SU-DHL-6 (cell line): Measurements from ENCODE around the gene GALNT6.

Source experiments
- H2AFZ ChIP-seq: fragments of 200-600 bp; sonication (generic); 2 replicates; pipeline ENCODE4 v1.6.1; 2014; ENCODE audit warnings: low read depth, mild to moderate bottlenecking, moderate library complexity, mixed read lengths, antibody characterized with exemption, low read length; ENCODE audit not compliant: severe bottlenecking
- H3F3A ChIP-seq: fragments of 200-600 bp; shearing (Covaris generic); 2 replicates; pipeline ENCODE4 v1.6.0; 2016; ENCODE audit warnings: antibody characterized with exemption, mild to moderate bottlenecking; ENCODE audit not compliant: insufficient read depth
- H3K27ac ChIP-seq: fragments of 200-600 bp; sonication (generic); 2 replicates; pipeline ENCODE4 v1.5.1; 2016; ENCODE audit warnings: low read depth, mild to moderate bottlenecking, low read length, moderate library complexity, mixed read lengths
- H3K27me3 ChIP-seq: fragments of 200-600 bp; sonication (generic), shearing (Covaris generic); 2 replicates; pipeline ENCODE4 v1.6.0; 2014; ENCODE audit warnings: mild to moderate bottlenecking, low read length
- H3K36me3 ChIP-seq: fragments of 200-600 bp; sonication (generic); 2 replicates; pipeline ENCODE4 v1.6.1; 2014; ENCODE audit warnings: mild to moderate bottlenecking, low read length, mixed read lengths
- H3K4me2 ChIP-seq: fragments of 300-600, 200-600 bp; shearing (Covaris generic), sonication (generic); 2 replicates; pipeline ENCODE4 v1.6.0; 2014; ENCODE audit warnings: low read length, low read depth, mild to moderate bottlenecking; ENCODE audit not compliant: poor library complexity, severe bottlenecking
- H3K4me3 ChIP-seq: fragments of 200-600 bp; sonication (generic); 2 replicates; pipeline ENCODE4 v1.5.1; 2014; ENCODE audit warnings: antibody characterized with exemption, low read length, mild to moderate bottlenecking, mixed read lengths; ENCODE audit not compliant: insufficient read depth, poor library complexity, severe bottlenecking
- H3K79me2 ChIP-seq: fragments of 200-600 bp; sonication (generic); 2 replicates; pipeline ENCODE4 v1.6.1; 2014; ENCODE audit warnings: mild to moderate bottlenecking, low read length, moderate library complexity; ENCODE audit not compliant: insufficient read depth
- H3K9ac ChIP-seq: fragments of 200-600 bp; sonication (generic); 2 replicates; pipeline ENCODE4 v1.7.0; 2014; ENCODE audit warnings: mild to moderate bottlenecking, low read length
- H3K9me2 ChIP-seq: fragments of 200-600 bp; sonication (generic); replicated peaks from 2 replicates; pipeline ENCODE4 v1.6.1; 2014; ENCODE audit warnings: low read length; ENCODE audit not compliant: insufficient read depth
- H3K9me3 ChIP-seq: fragments of 200-600 bp; sonication (generic); 2 replicates; pipeline ENCODE4 v1.6.1; 2014; ENCODE audit warnings: low read length, mixed read lengths; ENCODE audit not compliant: insufficient read depth
- H4K20me1 ChIP-seq: fragments of 200-600 bp; sonication (generic); 2 replicates; pipeline ENCODE4 v1.6.1; 2014; ENCODE audit warnings: low read depth, mild to moderate bottlenecking, antibody characterized with exemption, low read length, moderate library complexity, mixed read lengths
- CTCF ChIP-seq: fragments of 200-600 bp; sonication (generic); IDR thresholded peaks from one replicate; pipeline ENCODE4 v1.5.1; 2017; ENCODE audit warnings: antibody characterized with exemption, mild to moderate bottlenecking, low read length, moderate library complexity; ENCODE audit not compliant: insufficient read depth, poor library complexity, severe bottlenecking
- EZH2phosphoT487 ChIP-seq: fragments of 200-600 bp; sonication (generic), shearing (Covaris generic); conservative IDR thresholded peaks from 2 replicates; pipeline ENCODE4 v1.6.1; 2018; ENCODE audit warnings: mild to moderate bottlenecking, antibody characterized with exemption, low read length, moderate library complexity, mixed read lengths

GALNT6 gene

GRCh38 chr12:51393676-51394545 is 2.7 kb upstream of the GALNT6 start:
- Histone ChIP-seq H3F3A (no peaks in the 10 kb centered on the region), H3K36me3 (no peaks in the 10 kb centered on the region), H3K27me3 (no peaks in the 10 kb centered on the region), H4K20me1 (no peaks in the 10 kb centered on the region), H3K9me3 (no peaks in the 10 kb centered on the region), H3K4me3 (no peak overlapping the region), H3K4me2 (no peak overlapping the region), H3K9ac (no peak overlapping the region), H3K27ac (no peak overlapping the region), H2AFZ (no peak overlapping the region), H3K79me2 (no peaks in the 10 kb centered on the region), H3K9me2 (no peaks in the 10 kb centered on the region)
- TF ChIP-seq CTCF, result no peak
- TF ChIP-seq EZH2phosphoT487, result no peak

GRCh38 chr12:51392556-51393237 is 1.5 kb upstream of the GALNT6 start:
- Histone ChIP-seq H3K9me2 (no peaks in the 10 kb centered on the region), H3K36me3 (no peaks in the 10 kb centered on the region), H4K20me1 (no peaks in the 10 kb centered on the region), H3K9me3 (no peaks in the 10 kb centered on the region), H3K79me2 (no peaks in the 10 kb centered on the region), H3K4me2 (no peak overlapping the region), H3K27me3 (no peaks in the 10 kb centered on the region), H3K4me3 (no peak overlapping the region), H3F3A (no peaks in the 10 kb centered on the region), H2AFZ (no peak overlapping the region), H3K27ac (no peak overlapping the region), H3K9ac (no peak overlapping the region)
- TF ChIP-seq EZH2phosphoT487 (no peak), CTCF (no peak)

- 0 out of 2 replicates have a peak overlapping the region, but pooled peaks have one; percentile 31 for H3K27ac ChIP-seq
Observed at GRCh38 chr12:51390891-51391282, 319 bp downstream of the GALNT6 start.

More at GRCh38 chr12:51390891-51391282, 319 bp downstream of the GALNT6 start:
- no peaks in the 10 kb centered on the region for H3K27me3 ChIP-seq
- no peaks in the 10 kb centered on the region for H3K36me3 ChIP-seq
- H3K9ac ChIP-seq, result peak overlapping the region; percentile 59
- H3K4me2 ChIP-seq, result peak overlapping the region; percentile 65
- no peaks in the 10 kb centered on the region for H3K9me2 ChIP-seq
- H3K4me3 ChIP-seq, result peak overlapping the region; percentile 63
- no peaks in the 10 kb centered on the region for H3K9me3 ChIP-seq
- no peaks in the 10 kb centered on the region for H3F3A ChIP-seq
- peak overlapping the region; percentile 78 for H2AFZ ChIP-seq
- no peaks in the 10 kb centered on the region for H3K79me2 ChIP-seq
- no peak for TF ChIP-seq CTCF
- no peak for TF ChIP-seq EZH2phosphoT487
- no peaks in the 10 kb centered on the region for H4K20me1 ChIP-seq
